Endodermal cell (in vitro differentiated cells): ENCODE measurements around the gene MRRF. TPM values are rescaled to one million over a fixed set of nuclear protein-coding genes. Genes with fewer than 3 reads are reported as not detected.

ENCODE experiments used
- DNase-seq: peaks from one replicate; pipeline ENCODE4 v3.0.0-alpha.2; 2017
- H3K27ac ChIP-seq: 2 replicates; pipeline ENCODE4 v1.5.1; 2013; ENCODE audit warnings: mild to moderate bottlenecking, low read depth, low read length, moderate library complexity
- H3K27me3 ChIP-seq: 2 replicates; pipeline ENCODE4 v1.6.1; 2013; ENCODE audit warnings: mild to moderate bottlenecking, low read length, moderate library complexity; ENCODE audit not compliant: insufficient read depth, control insufficient read depth, poor library complexity, severe bottlenecking
- H3K36me3 ChIP-seq: 2 replicates; pipeline ENCODE4 v1.7.0; 2013; ENCODE audit warnings: mild to moderate bottlenecking, low read length, moderate library complexity; ENCODE audit not compliant: control insufficient read depth, insufficient read depth
- H3K4me1 ChIP-seq: one replicate; pipeline ENCODE4 v1.7.0; 2013; ENCODE audit warnings: low read length; ENCODE audit not compliant: control insufficient read depth, insufficient read depth
- H3K4me3 ChIP-seq: 2 replicates; pipeline ENCODE4 v1.5.1; 2013; ENCODE audit warnings: mild to moderate bottlenecking, low read length, moderate library complexity
- H3K9ac ChIP-seq: 2 replicates; pipeline ENCODE4 v1.6.1; 2013; ENCODE audit warnings: mild to moderate bottlenecking, low read length, moderate library complexity; ENCODE audit not compliant: poor library complexity, severe bottlenecking; ENCODE audit errors: extremely low read depth
- H3K9me3 ChIP-seq: 2 replicates; pipeline ENCODE4 v1.6.1; 2013; ENCODE audit warnings: mild to moderate bottlenecking, low read length, moderate library complexity; ENCODE audit not compliant: control insufficient read depth
- H3K27ac Mint-ChIP-seq: 2 replicates; pipeline ENCODE4 v1.8.0; 2020; ENCODE audit warnings: mixed read lengths
- H3K27me3 Mint-ChIP-seq: 2 replicates; pipeline ENCODE4 v1.8.0; 2021; ENCODE audit warnings: mild to moderate bottlenecking, mixed read lengths; ENCODE audit not compliant: insufficient read depth
- H3K36me3 Mint-ChIP-seq: 2 replicates; pipeline ENCODE4 v1.8.0; 2020; ENCODE audit warnings: low read depth, mixed read lengths
- H3K4me1 Mint-ChIP-seq: 2 replicates; pipeline ENCODE4 v1.8.0; 2020; ENCODE audit warnings: mixed read lengths
- H3K4me3 Mint-ChIP-seq: 2 replicates; pipeline ENCODE4 v1.8.0; 2020; ENCODE audit warnings: mild to moderate bottlenecking, moderate library complexity, mixed read lengths
- H3K9me3 Mint-ChIP-seq: 2 replicates; pipeline ENCODE4 v1.8.0; 2020; ENCODE audit warnings: mild to moderate bottlenecking, mixed read lengths
- WGBS, 2 experiments: methylation state at CpG; one replicate each; pipeline versions ENCODE4 v1.1.5 to v1.1.7; 2013; ENCODE audit warnings: missing lambda C conversion rate in 2 of 2, mixed read lengths in 1 of 2; ENCODE audit not compliant: insufficient coverage in 1 of 2, insufficient read length in 1 of 2; 5-methylcytosine and 5-hydroxymethylcytosine counted together
- total RNA-seq, 2 donors: library from RNA; stranded (reverse); fragmentation: NEBNext Ultra II Directional in 1 of 2; extraction: Animal tissue kit (Norgen Biotek cat#: 25700) in 1 of 2; gene quantifications; 2 replicates in 1 of 2; 3 replicates in 1 of 2; pipeline ENCODE4 v1.2.1, GENCODE V29; 2021
- TF ChIP-seq, protein P1 (sequence below): fragments of 200-600 bp; sonication (generic); conservative IDR thresholded peaks from 2 replicates; pipeline ENCODE4 v1.5.0; 2021; ENCODE audit warnings: antibody characterized with exemption, mild to moderate bottlenecking

The MRRF gene
- total RNA-seq, 2 donors from 2014 or later = 25.8 to 27.6 TPM

DNA sequence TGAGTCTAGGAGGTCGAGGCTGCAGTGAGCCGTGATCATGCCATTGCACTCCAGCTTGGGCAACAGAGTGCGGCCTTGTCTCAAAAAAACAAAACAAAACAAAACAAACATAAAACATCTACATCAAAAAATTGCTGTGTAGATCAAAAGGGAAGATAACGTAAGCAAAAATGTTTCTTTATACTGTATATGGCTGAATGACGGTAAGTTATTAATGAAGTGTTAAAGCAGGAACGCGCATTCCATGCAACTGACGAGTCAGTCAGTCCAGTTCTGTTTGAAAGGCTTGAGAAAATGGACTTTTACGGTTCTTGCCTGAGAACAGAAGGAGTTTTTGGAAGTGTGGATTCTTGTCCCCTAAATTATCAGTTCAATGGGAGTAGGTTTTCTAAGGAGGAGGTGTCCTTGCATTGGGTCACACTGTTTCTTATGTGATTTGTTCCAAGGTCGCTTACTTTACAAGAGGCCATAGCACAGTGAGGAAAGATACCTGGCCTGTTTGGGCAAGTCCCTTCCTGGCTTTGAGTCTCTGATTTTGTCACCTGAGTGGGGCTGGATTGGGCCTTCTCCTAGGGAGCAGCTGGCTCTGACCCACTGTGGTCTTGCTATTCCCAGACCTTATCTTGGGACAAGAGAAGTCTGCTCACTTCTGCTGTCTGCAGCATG, 99.6 kb downstream of the MRRF start:
- peaks cover 5% of the 10 kb centered on the region for H3K27me3 ChIP-seq
- no peak overlapping the region for H3K27ac Mint-ChIP-seq
- peaks cover 23% of the 10 kb centered on the region for H3K27me3 Mint-ChIP-seq

DNA sequence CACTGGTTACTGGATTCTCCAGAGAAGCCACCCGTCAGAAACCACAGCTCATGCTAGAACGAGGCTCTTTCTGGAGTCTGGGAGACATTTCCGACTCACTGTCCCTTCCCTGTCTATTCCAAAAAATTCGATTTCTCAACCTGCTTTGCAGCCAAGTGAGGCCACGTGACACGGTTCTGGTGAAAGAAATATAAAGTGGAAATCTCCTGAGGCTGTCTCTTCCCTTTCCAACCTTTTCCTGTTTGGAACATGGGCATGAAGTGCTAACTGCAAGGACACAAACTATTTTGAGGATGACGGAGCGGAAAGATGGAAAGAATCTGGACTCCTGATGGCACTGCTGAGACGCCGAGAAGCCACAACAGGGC, 100.1 kb downstream of the MRRF start:
- Mint-ChIP-seq H3K4me3 (no peak overlapping the region), H3K9me3 (peaks cover 2% of the 10 kb centered on the region), H3K36me3 (no peaks in the 10 kb centered on the region), H3K27me3 (peaks cover 28% of the 10 kb centered on the region), H3K4me1 (peaks cover 15% of the 10 kb centered on the region), H3K27ac (no peak overlapping the region)
- Histone ChIP-seq H3K9me3 (no peaks in the 10 kb centered on the region), H3K27me3 (peaks cover 10% of the 10 kb centered on the region), H3K4me1 (peaks cover 3% of the 10 kb centered on the region), H3K27ac (no peak overlapping the region), H3K4me3 (no peak overlapping the region), H3K9ac (no peak overlapping the region), H3K36me3 (no peaks in the 10 kb centered on the region)
- WGBS, 2 experiments = 91% methylated on average over 10 of the region's 10 CpGs
- DNase-seq = no peak
- TF ChIP-seq, protein P1, sequence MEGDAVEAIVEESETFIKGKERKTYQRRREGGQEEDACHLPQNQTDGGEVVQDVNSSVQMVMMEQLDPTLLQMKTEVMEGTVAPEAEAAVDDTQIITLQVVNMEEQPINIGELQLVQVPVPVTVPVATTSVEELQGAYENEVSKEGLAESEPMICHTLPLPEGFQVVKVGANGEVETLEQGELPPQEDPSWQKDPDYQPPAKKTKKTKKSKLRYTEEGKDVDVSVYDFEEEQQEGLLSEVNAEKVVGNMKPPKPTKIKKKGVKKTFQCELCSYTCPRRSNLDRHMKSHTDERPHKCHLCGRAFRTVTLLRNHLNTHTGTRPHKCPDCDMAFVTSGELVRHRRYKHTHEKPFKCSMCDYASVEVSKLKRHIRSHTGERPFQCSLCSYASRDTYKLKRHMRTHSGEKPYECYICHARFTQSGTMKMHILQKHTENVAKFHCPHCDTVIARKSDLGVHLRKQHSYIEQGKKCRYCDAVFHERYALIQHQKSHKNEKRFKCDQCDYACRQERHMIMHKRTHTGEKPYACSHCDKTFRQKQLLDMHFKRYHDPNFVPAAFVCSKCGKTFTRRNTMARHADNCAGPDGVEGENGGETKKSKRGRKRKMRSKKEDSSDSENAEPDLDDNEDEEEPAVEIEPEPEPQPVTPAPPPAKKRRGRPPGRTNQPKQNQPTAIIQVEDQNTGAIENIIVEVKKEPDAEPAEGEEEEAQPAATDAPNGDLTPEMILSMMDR = no peak

More for the DNA sequence above, 99.6 kb downstream of the MRRF start:
- DNase-seq = peak; percentile 35
- Histone ChIP-seq H3K4me1 (peaks cover 3% of the 10 kb centered on the region), H3K36me3 (no peaks in the 10 kb centered on the region), H3K9ac (no peak overlapping the region), H3K9me3 (no peaks in the 10 kb centered on the region), H3K4me3 (no peak overlapping the region), H3K27ac (no peak overlapping the region)
- Mint-ChIP-seq H3K36me3 (no peaks in the 10 kb centered on the region), H3K4me1 (peaks cover 15% of the 10 kb centered on the region), H3K4me3 (no peak overlapping the region), H3K9me3 (peaks cover 2% of the 10 kb centered on the region)
- WGBS, 2 experiments = 91 to 96% methylated on average over 6 to 10 of the region's 10 CpGs
- TF ChIP-seq, protein P1 = no peak

- Histone ChIP-seq H3K4me1 (peaks cover 3% of the 10 kb centered on the region), H3K27me3 (peaks cover 24% of the 10 kb centered on the region), H3K9ac (no peak overlapping the region), H3K4me3 (peak overlapping the region; percentile 4), H3K27ac (no peak overlapping the region), H3K9me3 (no peaks in the 10 kb centered on the region), H3K36me3 (no peaks in the 10 kb centered on the region)
- Mint-ChIP-seq H3K9me3 (peaks cover 2% of the 10 kb centered on the region), H3K36me3 (no peaks in the 10 kb centered on the region), H3K4me3 (peak overlapping the region; percentile 23), H3K4me1 (peaks cover 18% of the 10 kb centered on the region), H3K27ac (peak overlapping the region; percentile 74), H3K27me3 (peaks cover 32% of the 10 kb centered on the region)
- TF ChIP-seq, protein P1 = no peak
- 72 to 93% methylated on average over 3 to 6 of the region's 6 CpGs for WGBS, 2 experiments
- peak; percentile 47 for DNase-seq
Measured at GRCh38 chr9:122366074-122366660, 101.5 kb downstream of the MRRF start.
